Measurements from ENCODE around the gene HMGCLL1.

The HMGCLL1 gene

GRCh38 chr6:55438203-55438602 lies 140.8 kb downstream of the HMGCLL1 start:
- no peak for DNase-seq

GRCh38 chr6:55437141-55437540 lies 141.9 kb downstream of the HMGCLL1 start:
- DNase-seq = no peak

- DNase-seq = no peak
Measured at GRCh38 chr6:55433446-55434130, 145.4 kb downstream of the HMGCLL1 start.

- no peak for DNase-seq
Measured at GRCh38 chr6:55423933-55424332, 155.1 kb downstream of the HMGCLL1 start.

- DNase-seq = no peak
Measured at GRCh38 chr6:55410674-55411073, 168.3 kb downstream of the HMGCLL1 start.

GRCh38 chr6:55405474-55406235 lies 173.3 kb downstream of the HMGCLL1 start:
- no peak for DNase-seq

GRCh38 chr6:55399351-55399750 lies 179.6 kb downstream of the HMGCLL1 start:
- no peak for DNase-seq

GRCh38 chr6:55397986-55398385 lies 181.0 kb downstream of the HMGCLL1 start:
- DNase-seq = no peak

- no peak for DNase-seq
Measured at GRCh38 chr6:55395871-55396270, 183.1 kb downstream of the HMGCLL1 start.

GRCh38 chr6:55388211-55388610 lies 190.8 kb downstream of the HMGCLL1 start:
- no peak for DNase-seq
